Prostate gland (tissue), 2 donors: ENCODE results near the gene PTGER1. TPM values are rescaled to one million over a fixed set of nuclear protein-coding genes. Genes with fewer than 3 reads are reported as not detected.
"Not testable (repeated sequence)": the region's sequence is repeated elsewhere in the genome, so short reads cannot be mapped to it uniquely, and the experiment has no call there.

Experiments
- DNase-seq: peaks from one replicate; pipeline ENCODE4 v3.0.0-alpha.2; 2019; ENCODE audit warnings: low spot score
- H3K27ac ChIP-seq, 2 donors: fragments of 200-600 bp; sonication (generic); 2 replicates each; pipeline ENCODE4 v1.5.1; 2017 to 2019
- H3K27me3 ChIP-seq: fragments of 200-600 bp; sonication (generic); replicated peaks from 2 replicates; pipeline ENCODE4 v1.5.1; 2019; ENCODE audit not compliant: insufficient read depth
- H3K36me3 ChIP-seq, 2 donors: fragments of 200-600 bp; sonication (generic); 1 replicate in 1 of 2; 2 replicates in 1 of 2; pipeline versions ENCODE4 v1.5.1 to v1.8.1; 2017 to 2019
- H3K4me1 ChIP-seq: fragments of 200-600 bp; sonication (generic); replicated peaks from 2 replicates; pipeline ENCODE4 v1.5.1; 2019
- H3K4me3 ChIP-seq, 2 donors: fragments of 200-600 bp; sonication (generic); 2 replicates each; pipeline ENCODE4 v1.5.1; 2017 to 2019
- H3K9me3 ChIP-seq: fragments of 200-600 bp; sonication (generic); 2 replicates; pipeline ENCODE4 v1.5.1; 2017
- POLR2A ChIP-seq: fragments of 450-650 bp; IDR thresholded peaks from one replicate; pipeline ENCODE4 v1.6.1; 2016; ENCODE audit warnings: antibody characterized with exemption, mild to moderate bottlenecking
- POLR2AphosphoS5 ChIP-seq: sonication (generic); formaldehyde crosslinking; IDR thresholded peaks from one replicate; pipeline ENCODE4 v1.6.1; 2017; ENCODE audit warnings: antibody characterized with exemption
- WGBS: methylation state at CpG from one replicate; pipeline ENCODE4 v1.1.5; 2018; 5-methylcytosine and 5-hydroxymethylcytosine counted together
- intact Hi-C: fragments of 100-400 bp; cut with DNase I; formaldehyde crosslinking; loops from one replicate; pipeline ENCODE4 v1.14.2; 2022
- total RNA-seq, 2 donors: library from RNA; depleted of rRNA; stranded (reverse); fragments of >200 nt; gene quantifications; one replicate each; pipeline ENCODE4 v1.1.0, GENCODE V29; 2016
- TF ChIP-seq, protein P1 (sequence below), 4 experiments: fragments of 200-600 bp in 2 of 4; fragments of 450-650 bp in 2 of 4; sonication (generic) in 2 of 4; IDR thresholded peaks; 1 replicate in 3 of 4; 2 replicates in 1 of 4; pipeline ENCODE4 v1.5.1; 2016 to 2019; ENCODE audit warnings: antibody characterized with exemption in 4 of 4, mild to moderate bottlenecking in 2 of 4, moderate library complexity in 2 of 4

Gene PTGER1
- total RNA-seq, 2 donors from 2014 or later, result 1.0 TPM; not detected in 1

DNA sequence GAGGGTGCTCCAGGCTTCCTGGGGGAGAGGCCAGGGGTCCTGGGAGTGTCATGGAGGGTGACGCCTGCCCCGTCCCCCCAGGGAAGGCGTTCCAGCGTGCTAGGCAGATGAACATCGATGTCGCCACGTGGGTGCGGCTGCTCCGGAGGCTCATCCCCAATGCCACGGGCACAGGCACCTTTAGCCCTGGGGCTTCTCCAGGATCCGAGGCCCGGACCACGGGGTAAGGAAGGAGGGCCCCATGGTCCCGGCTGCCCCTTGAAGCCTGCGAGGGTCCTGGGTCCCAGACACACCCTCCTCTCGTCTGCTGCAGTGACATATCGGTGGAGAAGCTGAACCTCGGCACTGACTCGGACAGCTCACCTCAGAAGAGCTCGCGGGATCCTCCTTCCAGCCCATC, 11.4 kb downstream of the PTGER1 start:
- Histone ChIP-seq H3K4me1 (no peaks in the 10 kb centered on the region), H3K9me3 (no peaks in the 10 kb centered on the region), H3K27ac (no peak overlapping the region), H3K27me3 (no peaks in the 10 kb centered on the region), H3K36me3 (peaks cover 9 to 10% of the 10 kb centered on the region in 2 donors), H3K4me3 (no peak overlapping the region)
- WGBS, result 94% methylated on average over 19 of the region's 21 CpGs
- DNase-seq, result no peak
- intact Hi-C loops, result no loop called here
- TF ChIP-seq POLR2A (no peak), POLR2AphosphoS5 (no peak)
- TF ChIP-seq, protein P1, sequence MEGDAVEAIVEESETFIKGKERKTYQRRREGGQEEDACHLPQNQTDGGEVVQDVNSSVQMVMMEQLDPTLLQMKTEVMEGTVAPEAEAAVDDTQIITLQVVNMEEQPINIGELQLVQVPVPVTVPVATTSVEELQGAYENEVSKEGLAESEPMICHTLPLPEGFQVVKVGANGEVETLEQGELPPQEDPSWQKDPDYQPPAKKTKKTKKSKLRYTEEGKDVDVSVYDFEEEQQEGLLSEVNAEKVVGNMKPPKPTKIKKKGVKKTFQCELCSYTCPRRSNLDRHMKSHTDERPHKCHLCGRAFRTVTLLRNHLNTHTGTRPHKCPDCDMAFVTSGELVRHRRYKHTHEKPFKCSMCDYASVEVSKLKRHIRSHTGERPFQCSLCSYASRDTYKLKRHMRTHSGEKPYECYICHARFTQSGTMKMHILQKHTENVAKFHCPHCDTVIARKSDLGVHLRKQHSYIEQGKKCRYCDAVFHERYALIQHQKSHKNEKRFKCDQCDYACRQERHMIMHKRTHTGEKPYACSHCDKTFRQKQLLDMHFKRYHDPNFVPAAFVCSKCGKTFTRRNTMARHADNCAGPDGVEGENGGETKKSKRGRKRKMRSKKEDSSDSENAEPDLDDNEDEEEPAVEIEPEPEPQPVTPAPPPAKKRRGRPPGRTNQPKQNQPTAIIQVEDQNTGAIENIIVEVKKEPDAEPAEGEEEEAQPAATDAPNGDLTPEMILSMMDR (IDR thresholded peaks at IDR 0.05), result no peak

- peaks cover 10 to 19% of the 10 kb centered on the region in 2 donors for H3K36me3 ChIP-seq
- H3K9me3 ChIP-seq, DNase-seq, intact Hi-C loops, H3K4me3 ChIP-seq, H3K27me3 ChIP-seq, H3K4me1 ChIP-seq, H3K27ac ChIP-seq: not testable (repeated sequence)
- 94% methylated on average over 7 of the region's 7 CpGs for WGBS
Measured at GRCh38 chr19:14462401-14462800, 12.8 kb downstream of the PTGER1 start.

- H3K4me3 ChIP-seq, result no peak overlapping the region
- no peak for DNase-seq
- H3K36me3 ChIP-seq, result peaks cover 10 to 19% of the 10 kb centered on the region in 2 donors
- intact Hi-C loops, result no loop called here
- TF ChIP-seq POLR2AphosphoS5 (no peak), POLR2A (no peak)
- TF ChIP-seq, protein P1 (IDR thresholded peaks at IDR 0.05), result no peak
- H3K4me1 ChIP-seq, result no peaks in the 10 kb centered on the region
- WGBS, result 87% methylated on average over 2 of the region's 2 CpGs
- no peaks in the 10 kb centered on the region for H3K9me3 ChIP-seq
- H3K27me3 ChIP-seq, result no peaks in the 10 kb centered on the region
- H3K27ac ChIP-seq, result no peak overlapping the region
Measured at GRCh38 chr19:14460935-14461334, 14.2 kb downstream of the PTGER1 start.

GRCh38 chr19:14459703-14460102, 15.5 kb downstream of the PTGER1 start:
- intact Hi-C loops, result no loop called here
- no peak overlapping the region for H3K4me3 ChIP-seq
- H3K4me1 ChIP-seq, result no peaks in the 10 kb centered on the region
- peaks cover 10 to 19% of the 10 kb centered on the region in 2 donors for H3K36me3 ChIP-seq
- WGBS, result 81% methylated on average over 5 of the region's 5 CpGs
- no peaks in the 10 kb centered on the region for H3K27me3 ChIP-seq
- DNase-seq, result no peak
- TF ChIP-seq, protein P1 (IDR thresholded peaks at IDR 0.05), result no peak
- TF ChIP-seq POLR2AphosphoS5, result no peak
- no peak for TF ChIP-seq POLR2A
- no peak overlapping the region for H3K27ac ChIP-seq
- no peaks in the 10 kb centered on the region for H3K9me3 ChIP-seq

- H3K9me3 ChIP-seq, intact Hi-C loops, H3K4me3 ChIP-seq, H3K27ac ChIP-seq, H3K4me1 ChIP-seq, DNase-seq, H3K27me3 ChIP-seq: not testable (repeated sequence)
- WGBS, result 93% methylated on average over 3 of the region's 3 CpGs
- H3K36me3 ChIP-seq, result peaks cover 0 to 17% of the 10 kb centered on the region in 2 donors
Measured at GRCh38 chr19:14452303-14452702, 22.9 kb downstream of the PTGER1 start.

DNA sequence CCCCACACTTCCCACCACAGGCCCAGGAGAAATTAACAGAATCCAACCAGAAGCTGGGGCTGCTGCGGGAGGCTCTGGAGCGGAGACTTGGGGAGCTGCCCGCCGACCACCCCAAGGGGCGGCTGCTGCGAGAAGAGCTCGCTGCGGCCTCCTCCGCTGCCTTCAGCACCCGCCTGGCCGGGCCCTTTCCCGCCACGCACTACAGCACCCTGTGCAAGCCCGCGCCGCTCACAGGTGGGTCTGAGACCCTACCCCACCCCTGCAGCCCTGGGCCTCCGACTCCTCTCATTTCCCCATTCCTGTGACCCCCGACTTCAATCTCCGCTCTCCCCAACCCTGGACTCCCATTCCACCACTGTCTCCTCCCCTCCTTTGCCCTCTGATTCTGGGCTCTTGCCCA, 24.3 kb downstream of the PTGER1 start:
- Histone ChIP-seq H3K4me1 (no peaks in the 10 kb centered on the region), H3K9me3 (no peaks in the 10 kb centered on the region), H3K27me3 (no peaks in the 10 kb centered on the region), H3K4me3 (no peak overlapping the region), H3K36me3 (peaks cover 6 to 29% of the 10 kb centered on the region in 2 donors), H3K27ac (no peak overlapping the region)
- intact Hi-C loops, result no loop called here
- TF ChIP-seq POLR2A (no peak), POLR2AphosphoS5 (no peak)
- TF ChIP-seq, protein P1 (IDR thresholded peaks at IDR 0.05), result no peak
- 97% methylated on average over 19 of the region's 19 CpGs for WGBS
- no peak for DNase-seq
